ENCODE results near the gene RUVBL2. TPM values are rescaled to one million over a fixed set of nuclear protein-coding genes. Genes with fewer than 3 reads are reported as not detected.

The RUVBL2 gene
- total RNA-seq, 1 donor from 2014 or later, result 37.6 TPM

DNA sequence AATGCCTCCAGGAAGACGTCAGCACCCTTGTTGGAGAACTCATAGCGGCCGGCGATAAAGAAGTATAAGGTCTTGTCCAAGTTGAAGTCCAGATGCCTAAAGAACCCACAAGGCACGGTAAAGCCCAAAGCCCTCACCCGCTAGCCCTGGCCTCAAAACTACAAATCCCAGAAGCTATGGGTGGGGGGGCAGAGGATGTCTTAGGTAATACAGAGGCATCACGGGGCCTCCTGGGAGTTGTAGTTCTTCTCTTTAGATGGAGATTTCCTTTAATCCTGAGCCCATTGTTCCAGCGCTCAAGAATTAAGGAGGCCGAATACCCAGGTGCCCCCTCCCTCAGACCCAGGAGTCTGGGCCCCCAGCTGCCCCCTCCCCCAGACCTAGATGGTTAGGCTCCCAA, 11.4 kb upstream of the RUVBL2 start:
- Histone ChIP-seq H3K4me1 (no peaks in the 10 kb centered on the region), H3K27me3 (no peaks in the 10 kb centered on the region), H3K4me3 (no peak overlapping the region), H3K36me3 (peaks cover 69% of the 10 kb centered on the region), H3K9me3 (no peaks in the 10 kb centered on the region), H3K27ac (no peak overlapping the region)
- DNase-seq (no peak), ATAC-seq (no peak)
- intact Hi-C loops (cut with DNase I), result no loop called here
- TF ChIP-seq, protein P1, sequence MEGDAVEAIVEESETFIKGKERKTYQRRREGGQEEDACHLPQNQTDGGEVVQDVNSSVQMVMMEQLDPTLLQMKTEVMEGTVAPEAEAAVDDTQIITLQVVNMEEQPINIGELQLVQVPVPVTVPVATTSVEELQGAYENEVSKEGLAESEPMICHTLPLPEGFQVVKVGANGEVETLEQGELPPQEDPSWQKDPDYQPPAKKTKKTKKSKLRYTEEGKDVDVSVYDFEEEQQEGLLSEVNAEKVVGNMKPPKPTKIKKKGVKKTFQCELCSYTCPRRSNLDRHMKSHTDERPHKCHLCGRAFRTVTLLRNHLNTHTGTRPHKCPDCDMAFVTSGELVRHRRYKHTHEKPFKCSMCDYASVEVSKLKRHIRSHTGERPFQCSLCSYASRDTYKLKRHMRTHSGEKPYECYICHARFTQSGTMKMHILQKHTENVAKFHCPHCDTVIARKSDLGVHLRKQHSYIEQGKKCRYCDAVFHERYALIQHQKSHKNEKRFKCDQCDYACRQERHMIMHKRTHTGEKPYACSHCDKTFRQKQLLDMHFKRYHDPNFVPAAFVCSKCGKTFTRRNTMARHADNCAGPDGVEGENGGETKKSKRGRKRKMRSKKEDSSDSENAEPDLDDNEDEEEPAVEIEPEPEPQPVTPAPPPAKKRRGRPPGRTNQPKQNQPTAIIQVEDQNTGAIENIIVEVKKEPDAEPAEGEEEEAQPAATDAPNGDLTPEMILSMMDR (IDR thresholded peaks at IDR 0.05), result no peak

DNA sequence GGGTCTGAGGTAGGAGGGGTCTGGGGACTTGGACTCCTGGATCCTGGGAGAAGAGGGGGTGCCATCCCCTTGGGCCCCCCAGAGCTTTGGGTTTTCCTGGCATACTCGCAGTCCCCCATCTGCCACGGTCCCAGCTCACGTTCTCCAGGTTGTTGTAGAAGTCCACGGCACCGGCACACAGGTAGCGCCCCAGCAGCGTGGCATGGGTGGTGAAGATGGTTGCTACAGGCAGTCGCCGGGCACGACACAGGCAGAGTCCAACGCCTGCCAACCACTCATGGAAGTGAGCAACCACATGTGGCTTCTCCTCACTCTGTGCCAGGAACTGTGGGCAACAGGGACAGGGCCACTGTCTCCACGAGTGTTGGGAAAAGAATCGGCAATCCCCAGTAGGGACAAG, 8.0 kb upstream of the RUVBL2 start:
- Histone ChIP-seq H3K4me3 (no peak overlapping the region), H3K27ac (no peak overlapping the region), H3K9me3 (no peaks in the 10 kb centered on the region), H3K36me3 (peaks cover 69% of the 10 kb centered on the region), H3K27me3 (no peaks in the 10 kb centered on the region), H3K4me1 (no peaks in the 10 kb centered on the region)
- ATAC-seq (no peak), DNase-seq (no peak)
- intact Hi-C loops (cut with DNase I), result no loop called here
- TF ChIP-seq, protein P1 (IDR thresholded peaks at IDR 0.05), result no peak

DNA sequence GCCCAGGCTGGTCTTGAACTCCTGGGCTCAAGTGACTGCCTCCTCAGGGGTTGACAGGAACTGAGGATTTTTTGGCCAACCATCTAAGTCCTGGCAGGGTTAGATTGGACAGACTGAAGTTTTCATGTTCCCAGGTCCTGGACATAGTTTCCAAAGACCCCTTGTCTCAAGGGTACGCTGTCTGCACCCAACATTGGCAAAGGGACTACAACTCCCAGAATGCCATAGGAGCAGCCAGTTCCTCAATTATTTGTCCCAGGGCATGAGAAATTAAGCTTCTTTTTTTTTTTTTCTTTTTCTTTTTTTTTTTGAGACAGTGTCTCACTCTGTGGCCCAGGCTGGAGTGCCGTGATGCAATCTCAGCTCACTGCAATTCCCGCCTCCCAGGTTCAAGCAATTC, 7.5 kb upstream of the RUVBL2 start:
- no peaks in the 10 kb centered on the region for H3K27me3 ChIP-seq
- no peaks in the 10 kb centered on the region for H3K9me3 ChIP-seq
- intact Hi-C loops (cut with DNase I), result no loop called here
- ATAC-seq (no peak), DNase-seq (no peak)
- no peak overlapping the region for H3K27ac ChIP-seq
- TF ChIP-seq, protein P1 (IDR thresholded peaks at IDR 0.05), result no peak
- H3K4me1 ChIP-seq, result peaks cover 3% of the 10 kb centered on the region
- no peak overlapping the region for H3K4me3 ChIP-seq
- H3K36me3 ChIP-seq, result peaks cover 64% of the 10 kb centered on the region

DNA sequence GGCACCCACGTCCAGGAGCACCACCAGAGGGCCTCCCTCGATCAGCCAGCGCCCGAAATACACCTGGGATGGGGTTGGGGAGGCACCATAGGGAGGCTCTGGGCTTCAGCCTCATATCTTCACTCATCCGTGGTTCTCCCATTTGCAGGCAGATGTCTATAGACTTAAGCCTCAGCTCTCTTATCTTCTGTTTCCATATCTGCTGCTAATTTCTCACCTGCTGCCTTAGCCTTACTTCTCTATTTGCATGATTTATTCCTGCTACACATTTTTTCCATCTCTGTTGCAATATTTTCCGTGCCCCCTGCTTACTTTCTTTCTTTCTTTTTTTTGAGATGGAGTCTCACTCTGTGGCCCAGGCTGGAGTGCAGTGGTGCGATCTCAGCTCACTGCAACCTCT, 6.4 kb upstream of the RUVBL2 start:
- intact Hi-C loops (cut with DNase I), result no loop called here
- Histone ChIP-seq H3K27ac (no peak overlapping the region), H3K36me3 (peaks cover 54% of the 10 kb centered on the region)

DNA sequence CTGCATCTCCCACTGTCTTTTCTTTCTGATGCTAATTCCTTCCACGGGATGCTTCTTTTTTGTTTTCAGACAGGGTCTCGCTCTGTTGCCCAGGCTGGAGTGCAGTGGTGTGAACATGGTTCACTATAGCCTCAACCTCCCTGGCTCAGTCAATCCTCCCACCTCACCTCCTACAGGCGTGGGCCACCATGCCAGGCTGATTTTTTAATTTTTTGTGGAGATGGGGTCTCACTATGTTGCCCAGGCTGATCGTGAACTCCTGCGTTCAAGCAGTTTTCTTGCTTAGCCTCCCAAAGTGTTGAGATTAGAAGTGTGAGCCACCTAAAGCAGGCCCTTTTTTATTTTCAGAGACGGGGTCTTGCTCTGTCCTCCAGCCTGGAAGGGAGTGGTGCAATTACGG, 5.4 kb upstream of the RUVBL2 start:
- Histone ChIP-seq H3K4me1 (peaks cover 12% of the 10 kb centered on the region), H3K36me3 (peaks cover 44% of the 10 kb centered on the region), H3K27ac (no peak overlapping the region), H3K9me3 (no peaks in the 10 kb centered on the region), H3K27me3 (no peaks in the 10 kb centered on the region), H3K4me3 (no peak overlapping the region)
- TF ChIP-seq, protein P1 (IDR thresholded peaks at IDR 0.05), result no peak
- no peak for ATAC-seq
- intact Hi-C loops (cut with DNase I), result no loop called here
- no peak for DNase-seq

More for the DNA sequence above, 6.4 kb upstream of the RUVBL2 start:
- Histone ChIP-seq H3K27me3 (no peaks in the 10 kb centered on the region), H3K4me3 (no peak overlapping the region), H3K9me3 (no peaks in the 10 kb centered on the region), H3K4me1 (peaks cover 12% of the 10 kb centered on the region)
- ATAC-seq, result no peak
- TF ChIP-seq, protein P1 (IDR thresholded peaks at IDR 0.05), result no peak
- no peak for DNase-seq

DNA sequence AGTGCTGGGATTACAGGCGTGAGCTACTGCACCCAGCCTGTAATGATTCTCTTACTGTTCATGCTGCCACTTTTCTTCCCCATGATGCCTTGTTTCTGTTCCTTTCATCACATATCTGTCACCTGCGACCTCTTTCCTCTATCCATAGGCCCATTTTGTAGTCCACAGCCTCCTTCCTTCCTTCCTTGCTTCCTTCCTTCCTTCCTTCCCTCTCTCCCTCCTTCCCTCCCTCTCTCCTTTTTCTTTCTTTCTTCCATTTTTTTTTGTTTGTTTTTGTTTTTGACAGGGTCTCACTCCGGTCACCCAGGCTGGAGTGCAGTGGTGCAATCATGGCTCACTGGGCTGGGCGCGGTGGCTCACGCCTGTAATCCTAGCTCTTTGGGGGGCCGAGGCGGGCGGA, 4.8 kb upstream of the RUVBL2 start:
- DNase-seq (no peak), ATAC-seq (no peak)
- no peak overlapping the region for H3K27ac ChIP-seq
- peaks cover 12% of the 10 kb centered on the region for H3K4me1 ChIP-seq
- intact Hi-C loops (cut with DNase I), result no loop called here
- no peak overlapping the region for H3K4me3 ChIP-seq
- TF ChIP-seq, protein P1 (IDR thresholded peaks at IDR 0.05), result no peak
- H3K27me3 ChIP-seq, result no peaks in the 10 kb centered on the region
- no peaks in the 10 kb centered on the region for H3K9me3 ChIP-seq
- H3K36me3 ChIP-seq, result peaks cover 40% of the 10 kb centered on the region

All from upper lobe of right lung (tissue), 1 donor.